Daoy (cell line): ENCODE results near the gene EMX1. TPM values are rescaled to one million over a fixed set of nuclear protein-coding genes. Genes with fewer than 3 reads are reported as not detected.

ENCODE experiments used
- DNase-seq: peaks from one replicate; pipeline ENCODE4 v3.0.0-alpha.2; 2015; ENCODE audit warnings: low read depth
- total RNA-seq: library from RNA; depleted of rRNA; stranded (reverse); fragments of >200 nt; shearing (Covaris generic); gene quantifications from 2 replicates; pipeline ENCODE4 v1.2.3, GENCODE V29; 2014; rRNA removed

The EMX1 gene
- total RNA-seq = 0.06 and 0.29 TPM in 2 replicates

GRCh38 chr2:72917138-72917876, at the start of gene EMX1:
TSS of gene EMX1 (plus strand) at chr2:72917519. CDS start at chr2:72917853, 334 bp downstream.
- DNase-seq = peak; percentile 83

GRCh38 chr2:72871060-72871459, 46.3 kb upstream of the EMX1 start:
- DNase-seq = no peak

- DNase-seq = no peak
Observed at GRCh38 chr2:72871880-72872279, 45.4 kb upstream of the EMX1 start.

GRCh38 chr2:72883356-72883962, 33.9 kb upstream of the EMX1 start:
- DNase-seq = no peak

- DNase-seq = no peak
Observed at GRCh38 chr2:72886505-72887031, 30.8 kb upstream of the EMX1 start.

GRCh38 chr2:72887032-72887739, 30.1 kb upstream of the EMX1 start, which contains the start of gene SPR:
TSS of gene SPR (plus strand) at chr2:72887408. CDS start at chr2:72887433, 25 bp downstream.
- peak; percentile 85 for DNase-seq

GRCh38 chr2:72887740-72888437, 29.4 kb upstream of the EMX1 start:
- peak; percentile 90 for DNase-seq

GRCh38 chr2:72888438-72889202, 28.7 kb upstream of the EMX1 start:
- no peak for DNase-seq

- DNase-seq = no peak
Observed at GRCh38 chr2:72889991-72890390, 27.3 kb upstream of the EMX1 start.

- no peak for DNase-seq
Observed at GRCh38 chr2:72891091-72891818, 26.1 kb upstream of the EMX1 start.

- peak; percentile 78 for DNase-seq
Observed at GRCh38 chr2:72892506-72893173, 24.7 kb upstream of the EMX1 start.

GRCh38 chr2:72893594-72894319, 23.6 kb upstream of the EMX1 start:
- DNase-seq = peak; percentile 72

GRCh38 chr2:72894514-72894913, 22.8 kb upstream of the EMX1 start:
- DNase-seq = no peak

GRCh38 chr2:72895154-72895553, 22.2 kb upstream of the EMX1 start:
- DNase-seq = no peak

- DNase-seq = no peak
Observed at GRCh38 chr2:72895759-72896281, 21.5 kb upstream of the EMX1 start.

- DNase-seq = no peak
Observed at GRCh38 chr2:72896446-72896845, 20.9 kb upstream of the EMX1 start.

- DNase-seq = no peak
Observed at GRCh38 chr2:72897785-72898584, 19.3 kb upstream of the EMX1 start.

GRCh38 chr2:72898585-72898906, 18.8 kb upstream of the EMX1 start:
- no peak for DNase-seq
